GM18517 (cell line): ENCODE measurements around the gene ELMO2.

Experiments used
- ATAC-seq: cut with Tn5 transposase; IDR thresholded peaks from one replicate; pipeline ENCODE4 v1.9.1; 2021; ENCODE audit warnings: mild to moderate bottlenecking, moderate library complexity; ENCODE audit not compliant: unreplicated experiment

Gene ELMO2

GRCh38 chr20:46334303-46334904 lies 72.0 kb downstream of the ELMO2 start:
- no peak for ATAC-seq

GRCh38 chr20:46333161-46333991 lies 73.0 kb downstream of the ELMO2 start:
- ATAC-seq = no peak

GRCh38 chr20:46332373-46333160 lies 73.8 kb downstream of the ELMO2 start:
- no peak for ATAC-seq

GRCh38 chr20:46331611-46332361 lies 74.6 kb downstream of the ELMO2 start:
- no peak for ATAC-seq

- no peak for ATAC-seq
Observed at GRCh38 chr20:46330831-46331371, 75.5 kb downstream of the ELMO2 start.

- ATAC-seq = no peak
Observed at GRCh38 chr20:46330072-46330763, 76.2 kb downstream of the ELMO2 start.

GRCh38 chr20:46328200-46328882 lies 78.1 kb downstream of the ELMO2 start:
- ATAC-seq = no peak

GRCh38 chr20:46327557-46327956 lies 78.9 kb downstream of the ELMO2 start:
- ATAC-seq = no peak

- no peak for ATAC-seq
Observed at GRCh38 chr20:46325789-46326188, 80.6 kb downstream of the ELMO2 start.

- ATAC-seq = no peak
Observed at GRCh38 chr20:46324960-46325703, 81.3 kb downstream of the ELMO2 start.

GRCh38 chr20:46324379-46324778 lies 82.0 kb downstream of the ELMO2 start:
- ATAC-seq = no peak

- no peak for ATAC-seq
Observed at GRCh38 chr20:46323557-46323956, 82.9 kb downstream of the ELMO2 start.

GRCh38 chr20:46322641-46323040 lies 83.8 kb downstream of the ELMO2 start:
- ATAC-seq = no peak

- no peak for ATAC-seq
Observed at GRCh38 chr20:46317685-46318177, 88.7 kb downstream of the ELMO2 start.

- no peak for ATAC-seq
Observed at GRCh38 chr20:46316984-46317684, 89.3 kb downstream of the ELMO2 start.
